CD14-positive monocyte (primary cell): ENCODE data around the gene NPFFR1. TPM values are rescaled to one million over a fixed set of nuclear protein-coding genes. Genes with fewer than 3 reads are reported as not detected.

ENCODE experiments used
- DNase-seq, 3 donors: peaks; one replicate each; pipeline ENCODE4 v3.0.0-alpha.2; 2011 to 2022
- H2AFZ ChIP-seq: 2 replicates; pipeline ENCODE4 v1.6.0; 2012; ENCODE audit warnings: mild to moderate bottlenecking, low read depth, low read length, inconsistent platforms; ENCODE audit not compliant: insufficient read depth, poor library complexity, severe bottlenecking
- H3K27ac ChIP-seq, 2 donors: 1 replicate in 1 of 2; 2 replicates in 1 of 2; pipeline ENCODE4 v1.5.1; 2012 to 2013; ENCODE audit warnings: low read length in 2 of 2, control low read depth in 1 of 2, inconsistent platforms in 1 of 2, low read depth in 1 of 2, mild to moderate bottlenecking in 1 of 2
- H3K27me3 ChIP-seq, 2 donors: one replicate each; pipeline versions ENCODE4 v1.6.0 to v1.6.1; 2011 to 2013; ENCODE audit warnings: low read length in 2 of 2; ENCODE audit not compliant: control insufficient read depth in 2 of 2, insufficient read depth in 2 of 2
- H3K36me3 ChIP-seq, 2 donors: replicated peaks in 1 of 2; 1 replicate in 1 of 2; 2 replicates in 1 of 2; pipeline versions ENCODE4 v1.5.1 to v1.6.1; 2012 to 2013; ENCODE audit warnings: low read length in 2 of 2, control low read depth in 1 of 2, inconsistent platforms in 1 of 2, mild to moderate bottlenecking in 1 of 2; ENCODE audit not compliant: insufficient read depth in 2 of 2, control insufficient read depth in 1 of 2
- H3K4me1 ChIP-seq, 2 donors: 1 replicate in 1 of 2; 2 replicates in 1 of 2; pipeline versions ENCODE4 v1.5.1 to v1.6.1; 2012 to 2013; ENCODE audit warnings: low read length in 2 of 2, control low read depth in 1 of 2, inconsistent platforms in 1 of 2, mild to moderate bottlenecking in 1 of 2, moderate library complexity in 1 of 2; ENCODE audit not compliant: insufficient read depth in 2 of 2, control insufficient read depth in 1 of 2
- H3K4me2 ChIP-seq: replicated peaks from 2 replicates; pipeline ENCODE3; 2012; ENCODE audit warnings: low read length, moderate library complexity, mild to moderate bottlenecking; ENCODE audit not compliant: poor library complexity, severe bottlenecking; ENCODE audit errors: extremely low read depth
- H3K4me3 ChIP-seq, 3 experiments: fragments of 200-600 bp in 1 of 3; sonication (generic) in 1 of 3; replicated peaks in 1 of 3; 1 replicate in 2 of 3; 2 replicates in 1 of 3; pipeline ENCODE4 v1.5.1; 2011 to 2013; ENCODE audit warnings: low read length in 3 of 3, mild to moderate bottlenecking in 3 of 3, control low read depth in 2 of 3, low read depth in 2 of 3, inconsistent platforms in 1 of 3, moderate library complexity in 1 of 3
- H3K79me2 ChIP-seq: 2 replicates; pipeline ENCODE4 v1.6.0; 2012; ENCODE audit warnings: mild to moderate bottlenecking, control low read depth, inconsistent platforms, low read length, moderate library complexity; ENCODE audit not compliant: insufficient read depth
- H3K9ac ChIP-seq: 2 replicates; pipeline ENCODE4 v1.6.0; 2017; ENCODE audit warnings: low read length, mild to moderate bottlenecking; ENCODE audit not compliant: insufficient read depth, poor library complexity, severe bottlenecking
- H3K9me3 ChIP-seq, 2 donors: replicated peaks in 1 of 2; 1 replicate in 1 of 2; 2 replicates in 1 of 2; pipeline versions ENCODE4 v1.5.1 to v1.6.1; 2012 to 2013; ENCODE audit warnings: low read length in 2 of 2, control low read depth in 1 of 2; ENCODE audit not compliant: control insufficient read depth in 1 of 2, insufficient read depth in 1 of 2
- H4K20me1 ChIP-seq: 2 replicates; pipeline ENCODE4 v1.6.0; 2012; ENCODE audit warnings: mild to moderate bottlenecking, low read length, control low read depth, moderate library complexity; ENCODE audit not compliant: insufficient read depth
- H3K27ac Mint-ChIP-seq, 7 donors: one replicate each; pipeline ENCODE4 v1.8.0; 2020; ENCODE audit warnings: mild to moderate bottlenecking in 7 of 7, mixed read lengths in 7 of 7, moderate library complexity in 6 of 7, inconsistent platforms in 2 of 7
- H3K27me3 Mint-ChIP-seq, 3 donors: one replicate each; pipeline ENCODE4 v1.8.0; 2021 to 2022; ENCODE audit warnings: low read depth in 3 of 3, mild to moderate bottlenecking in 3 of 3, mixed read lengths in 3 of 3, moderate library complexity in 3 of 3, inconsistent platforms in 1 of 3
- H3K36me3 Mint-ChIP-seq, 2 donors: one replicate each; pipeline ENCODE4 v1.8.0; 2020; ENCODE audit warnings: mixed read lengths in 2 of 2, inconsistent platforms in 1 of 2, mild to moderate bottlenecking in 1 of 2
- H3K4me1 Mint-ChIP-seq: one replicate; pipeline ENCODE4 v1.8.0; 2020; ENCODE audit warnings: mild to moderate bottlenecking, mixed read lengths
- H3K4me3 Mint-ChIP-seq, 2 donors: one replicate each; pipeline ENCODE4 v1.8.0; 2020; ENCODE audit warnings: mild to moderate bottlenecking in 2 of 2, mixed read lengths in 2 of 2, moderate library complexity in 1 of 2
- H3K9me3 Mint-ChIP-seq, 7 donors: one replicate each; pipeline ENCODE4 v1.8.0; 2020 to 2022; ENCODE audit warnings: mixed read lengths in 7 of 7, mild to moderate bottlenecking in 6 of 7, moderate library complexity in 6 of 7, inconsistent platforms in 2 of 7
- CTCF ChIP-seq: fragments of 200-600 bp; IDR thresholded peaks from one replicate; pipeline ENCODE4 v1.8.0; 2022; ENCODE audit warnings: antibody characterized with exemption, mild to moderate bottlenecking
- WGBS: methylation state at CpG from one replicate; pipeline ENCODE4 v1.1.5; 2013; ENCODE audit warnings: missing lambda C conversion rate; ENCODE audit not compliant: insufficient coverage; 5-methylcytosine and 5-hydroxymethylcytosine counted together
- intact Hi-C, 2 donors: fragments of 100-400 bp; cut with micrococcal nuclease; formaldehyde crosslinking; loops; one replicate each; pipeline versions ENCODE4 v1.15.0 to v1.15.1; 2023
- polyA plus RNA-seq, 3 donors: library from polyadenylated mRNA; depleted of rRNA in 1 of 3; unstranded in 2 of 3; stranded (reverse) in 1 of 3; fragments of 300-500 nt in 2 of 3; fragments of >200 nt in 1 of 3; fragmentation: Illumina TruSeq in 2 of 3; gene quantifications; 1 replicate in 2 of 3; 2 replicates in 1 of 3; pipeline ENCODE4 v1.2.3, GENCODE V29; 2012 to 2021

Gene NPFFR1
- polyA plus RNA-seq, 3 donors, result 0.03 TPM; not detected in 2

GRCh38 chr10:70306886-70307520, 23.2 kb upstream of the NPFFR1 start:
- peak overlapping the region in 2 of 7 donors; percentile 21 to 22 for H3K27ac Mint-ChIP-seq
- intact Hi-C loops, result loop anchor here (10.0 kb wide), 1 partner anchor 48 kb away; no protein-coding TSS in a partner anchor
- WGBS, result 90% methylated on average over 1 of the region's 5 CpGs

GRCh38 chr10:70306181-70306705, 22.4 kb upstream of the NPFFR1 start:
- peak overlapping the region; percentile 7 to 92 (median 69) for H3K27ac Mint-ChIP-seq
- DNase-seq, result peak; percentile 39 to 69 (median 49)
- Histone ChIP-seq H3K27ac (no peak overlapping the region), H3K79me2 (no peaks in the 10 kb centered on the region), H2AFZ (no peak overlapping the region), H4K20me1 (no peaks in the 10 kb centered on the region), H3K4me1 (peaks cover 59 to 60% of the 10 kb centered on the region in 2 donors), H3K27me3 (no peaks in the 10 kb centered on the region), H3K36me3 (no peaks in the 10 kb centered on the region), H3K9me3 (no peaks in the 10 kb centered on the region), H3K4me2 (peak overlapping the region; percentile 30), H3K9ac (no peak overlapping the region), H3K4me3 (no peak overlapping the region)
- no peak for TF ChIP-seq CTCF
- peaks cover 0 to 13% of the 10 kb centered on the region in 2 donors for H3K36me3 Mint-ChIP-seq
- H3K4me3 Mint-ChIP-seq, result peak overlapping the region in 1 of 2 donors; percentile 41
- intact Hi-C loops, result loop anchor here (10.0 kb wide), 1 partner anchor 49 kb away; no protein-coding TSS in a partner anchor
- H3K9me3 Mint-ChIP-seq, result peaks cover 0 to 1% (median 0%) of the 10 kb centered on the region in 7 donors
- peaks cover 5 to 7% (median 6%) of the 10 kb centered on the region in 3 donors for H3K27me3 Mint-ChIP-seq
- 0% methylated on average over 1 of the region's 4 CpGs for WGBS
- H3K4me1 Mint-ChIP-seq, result peaks cover 60% of the 10 kb centered on the region

More at GRCh38 chr10:70306886-70307520, 23.2 kb upstream of the NPFFR1 start:
- H3K79me2 ChIP-seq, result no peaks in the 10 kb centered on the region
- H3K9me3 Mint-ChIP-seq, result peaks cover 0 to 1% (median 0%) of the 10 kb centered on the region in 7 donors
- no peaks in the 10 kb centered on the region for H4K20me1 ChIP-seq
- H3K36me3 ChIP-seq, result no peaks in the 10 kb centered on the region
- TF ChIP-seq CTCF, result no peak
- H3K9me3 ChIP-seq, result no peaks in the 10 kb centered on the region
- H3K27ac ChIP-seq, result no peak overlapping the region
- peaks cover 53% of the 10 kb centered on the region for H3K4me1 Mint-ChIP-seq
- no peaks in the 10 kb centered on the region for H3K27me3 ChIP-seq
- H3K4me3 ChIP-seq, result no peak overlapping the region
- H3K4me1 ChIP-seq, result peaks cover 52 to 53% of the 10 kb centered on the region in 2 donors
- no peak overlapping the region for H3K4me2 ChIP-seq
- peaks cover 0 to 13% of the 10 kb centered on the region in 2 donors for H3K36me3 Mint-ChIP-seq
- DNase-seq, result no peak
- no peak overlapping the region for H2AFZ ChIP-seq
- peak overlapping the region in 1 of 2 donors; percentile 35 for H3K4me3 Mint-ChIP-seq
- H3K9ac ChIP-seq, result no peak overlapping the region
- H3K27me3 Mint-ChIP-seq, result peaks cover 5 to 9% (median 6%) of the 10 kb centered on the region in 3 donors
